Left lobe of liver (tissue), 2 donors: ENCODE measurements around the gene ZFAND3. TPM values are rescaled to one million over a fixed set of nuclear protein-coding genes. Genes with fewer than 3 reads are reported as not detected.
A peak's percentile ranks its signal among the peaks of the same experiment; 100 is the strongest.

ENCODE experiments used
- ATAC-seq: fragments of 200-7000 bp; cut with Tn5 transposase; one replicate; pipeline ENCODE4 v1.9.1; 2020; ENCODE audit warnings: mild to moderate bottlenecking, moderate library complexity
- DNase-seq: peaks from one replicate; pipeline ENCODE4 v3.0.0-alpha.2; 2020; ENCODE audit warnings: low spot score
- total RNA-seq: library from RNA; stranded (reverse); gene quantifications from one replicate; pipeline ENCODE4 v1.2.1, GENCODE V29; 2021
- donor health status: DM: no; HTN: no; CAD: no; lungs with moderate emphysema.
- donor health status: DM: no; HTN: yes; CAD: no.

ZFAND3 gene
- total RNA-seq, 1 donor from 2014 or later: 41.0 TPM

DNA sequence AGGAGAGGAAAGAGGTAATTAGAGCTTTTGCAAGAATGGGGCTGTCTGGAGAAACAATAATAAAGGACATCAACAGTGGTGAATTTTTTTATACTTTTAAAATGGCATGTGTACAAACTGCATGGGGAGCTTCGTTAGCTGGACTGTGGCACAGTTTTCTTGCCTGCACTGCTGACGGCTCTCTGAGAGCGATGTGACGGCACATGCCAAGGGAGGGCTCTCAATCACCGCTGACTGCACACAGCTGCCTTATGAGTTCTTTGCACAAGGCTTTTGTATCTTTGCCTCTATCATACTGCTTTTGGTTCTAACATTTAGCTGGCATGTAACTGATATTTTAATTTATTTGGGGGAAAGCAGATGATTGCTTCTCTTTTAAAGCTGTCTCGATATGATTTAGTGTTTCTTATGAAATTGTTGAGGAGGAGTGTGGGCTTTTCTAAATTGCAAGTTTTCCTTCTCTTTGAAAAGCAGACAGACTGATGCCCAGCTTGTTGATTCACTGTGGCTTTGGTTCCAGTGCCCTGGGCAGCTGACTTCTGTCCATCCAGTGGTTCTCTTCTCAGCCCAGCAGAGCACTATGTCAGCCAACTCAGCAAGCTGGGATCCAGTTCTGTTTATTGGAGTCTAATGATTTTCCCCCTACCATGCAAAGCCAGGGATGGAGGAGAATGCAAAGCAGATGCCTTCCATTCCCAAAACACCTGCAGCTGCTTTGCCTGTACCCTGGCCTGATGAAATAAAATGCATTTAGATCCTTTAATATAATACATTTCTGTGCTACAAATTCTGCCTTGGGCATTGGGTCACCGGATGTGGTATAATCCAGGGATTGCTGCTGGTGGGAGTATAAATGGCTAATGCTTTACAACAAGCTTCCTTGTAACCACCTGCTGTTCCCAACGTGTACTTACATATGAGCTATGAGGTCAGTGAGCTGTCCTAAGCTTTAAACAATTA lies 323.9 kb downstream of the ZFAND3 start:
- no peak for DNase-seq
- no peak for ATAC-seq

DNA sequence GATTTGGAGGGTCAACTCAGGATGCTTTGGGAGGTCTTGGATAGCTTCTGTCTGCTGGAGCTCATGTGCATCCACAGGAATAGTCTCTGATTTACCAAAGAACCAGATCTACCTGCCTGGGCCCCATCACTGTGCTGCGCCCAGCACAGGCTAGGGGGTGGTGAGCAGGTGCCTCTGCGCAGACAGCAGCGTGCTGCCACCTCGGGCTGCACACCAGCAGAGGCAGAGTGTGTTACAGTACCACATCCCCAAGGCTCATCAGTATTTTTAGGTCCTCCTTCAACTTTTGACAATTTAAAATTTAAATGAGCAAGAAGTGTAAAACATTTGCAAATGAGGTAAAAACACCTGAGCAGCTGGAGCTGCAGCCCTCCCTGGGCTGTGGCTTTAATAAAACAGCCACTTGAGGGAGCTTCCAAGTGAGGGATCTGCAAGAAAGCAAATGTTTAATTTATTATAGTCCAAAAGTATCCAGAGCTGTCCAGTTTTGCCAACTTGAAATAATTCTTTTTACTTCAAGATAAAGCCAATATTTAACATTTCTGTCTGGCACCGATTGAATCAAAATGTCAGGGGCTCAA lies 324.9 kb downstream of the ZFAND3 start:
- DNase-seq: no peak
- no peak for ATAC-seq

DNA sequence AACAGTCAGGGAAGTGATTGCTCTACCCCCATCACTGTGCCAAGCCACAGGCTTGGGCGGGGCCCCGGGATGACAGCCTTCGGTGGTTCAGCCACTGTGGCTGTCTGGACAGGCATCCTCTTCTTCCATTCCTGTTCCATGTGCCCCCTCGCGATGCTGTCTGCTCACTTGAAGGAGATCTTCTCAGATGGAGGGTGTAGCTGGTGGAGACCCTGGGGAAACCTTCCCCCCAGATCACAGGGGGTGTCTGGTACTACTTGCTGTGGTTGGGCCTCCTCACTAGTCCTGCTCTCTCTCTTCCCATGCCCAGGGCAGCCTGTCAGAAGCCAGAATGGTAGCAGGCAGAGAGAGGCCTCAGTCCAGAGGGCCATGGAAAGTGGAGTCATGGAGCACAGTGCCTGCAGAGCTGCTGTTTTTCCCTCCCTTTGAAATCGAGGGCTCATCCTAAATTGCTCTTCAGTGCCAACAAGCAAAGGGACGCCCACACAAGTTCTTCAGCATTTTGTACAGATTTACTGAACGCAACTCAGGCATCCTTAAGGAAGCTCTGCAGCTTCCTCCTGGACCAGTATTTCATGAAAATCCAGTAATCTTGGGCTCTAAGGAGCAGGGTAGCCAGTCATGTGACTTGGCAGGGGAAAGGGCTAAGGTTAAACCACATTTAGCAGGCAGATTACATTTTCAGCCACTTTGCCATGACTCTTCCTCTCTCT lies 326.6 kb downstream of the ZFAND3 start:
- DNase-seq (peak; percentile 36), ATAC-seq (peak; percentile 10)

DNA sequence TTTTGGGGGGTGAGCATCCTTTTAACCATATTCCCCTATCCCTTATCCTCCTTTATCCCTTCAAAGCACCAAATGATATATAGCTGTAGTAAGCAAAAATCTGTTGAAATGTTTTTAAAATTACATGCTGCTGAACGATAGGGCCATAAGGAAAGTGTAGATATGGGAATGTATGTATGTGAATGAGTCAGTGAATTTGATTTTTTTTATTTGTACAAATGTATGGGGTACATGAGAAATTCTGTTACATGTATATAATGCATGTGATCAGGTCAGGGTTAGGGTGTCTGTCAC lies 327.2 kb downstream of the ZFAND3 start:
- DNase-seq (no peak), ATAC-seq (no peak)

DNA sequence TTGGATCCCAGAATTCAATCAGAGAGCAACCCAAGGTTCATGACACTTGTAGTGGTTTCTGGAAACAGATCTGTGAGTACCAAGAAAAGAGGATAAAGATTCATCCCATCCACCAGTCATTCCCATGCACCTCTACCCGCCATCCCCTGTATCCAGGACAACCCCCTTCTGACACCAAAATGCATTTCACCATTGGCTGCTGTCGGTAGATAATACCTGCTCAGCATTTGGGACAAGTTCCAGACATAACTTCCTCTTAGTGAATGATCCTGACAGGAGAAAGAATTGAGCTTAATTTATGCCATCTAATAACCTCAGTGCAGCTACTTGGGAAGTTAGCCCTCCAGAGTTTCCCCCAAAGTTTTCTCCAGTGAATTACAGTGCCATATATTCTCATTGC lies 329.1 kb downstream of the ZFAND3 start:
- DNase-seq (no peak), ATAC-seq (no peak)

DNA sequence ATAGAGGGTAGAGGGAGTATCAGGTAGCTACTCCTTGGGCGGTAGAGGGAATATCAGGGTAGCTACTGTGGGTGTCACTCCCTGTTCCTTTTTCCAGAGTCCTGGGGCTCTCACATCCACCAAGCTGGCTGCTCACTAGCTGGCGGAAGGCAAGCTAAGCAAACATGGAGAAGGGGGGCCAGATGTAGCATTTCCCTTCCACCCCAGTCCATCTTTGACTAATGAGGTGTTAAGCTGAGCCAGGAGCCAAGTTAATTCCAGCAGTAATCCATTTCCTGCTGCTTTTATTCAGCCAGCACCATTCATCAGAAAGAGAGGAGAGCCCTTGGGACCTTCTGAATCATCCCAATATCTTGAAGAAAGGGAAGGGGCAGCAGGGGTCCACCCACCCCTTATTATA lies 330.0 kb downstream of the ZFAND3 start:
- no peak for DNase-seq
- no peak for ATAC-seq

DNA sequence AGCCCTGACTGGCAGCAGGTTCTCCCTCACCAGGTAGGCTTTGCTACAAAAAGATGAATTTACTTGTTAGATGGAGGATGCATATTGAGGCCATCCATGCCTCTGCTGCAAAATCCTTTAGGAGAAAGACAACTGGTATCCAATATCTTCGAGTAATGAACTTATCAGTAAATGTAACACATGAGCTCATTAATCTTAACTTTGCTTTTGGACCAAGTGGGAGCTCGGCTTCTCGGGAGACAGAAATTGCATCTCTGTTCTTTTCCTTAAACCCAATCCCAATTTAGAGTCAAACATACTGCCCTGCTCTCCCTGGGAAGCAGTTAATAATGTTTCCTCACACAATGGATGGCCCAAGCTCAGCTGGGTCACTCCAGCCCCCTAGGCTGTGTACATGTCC lies 330.5 kb downstream of the ZFAND3 start:
- DNase-seq: no peak
- no peak for ATAC-seq

DNA sequence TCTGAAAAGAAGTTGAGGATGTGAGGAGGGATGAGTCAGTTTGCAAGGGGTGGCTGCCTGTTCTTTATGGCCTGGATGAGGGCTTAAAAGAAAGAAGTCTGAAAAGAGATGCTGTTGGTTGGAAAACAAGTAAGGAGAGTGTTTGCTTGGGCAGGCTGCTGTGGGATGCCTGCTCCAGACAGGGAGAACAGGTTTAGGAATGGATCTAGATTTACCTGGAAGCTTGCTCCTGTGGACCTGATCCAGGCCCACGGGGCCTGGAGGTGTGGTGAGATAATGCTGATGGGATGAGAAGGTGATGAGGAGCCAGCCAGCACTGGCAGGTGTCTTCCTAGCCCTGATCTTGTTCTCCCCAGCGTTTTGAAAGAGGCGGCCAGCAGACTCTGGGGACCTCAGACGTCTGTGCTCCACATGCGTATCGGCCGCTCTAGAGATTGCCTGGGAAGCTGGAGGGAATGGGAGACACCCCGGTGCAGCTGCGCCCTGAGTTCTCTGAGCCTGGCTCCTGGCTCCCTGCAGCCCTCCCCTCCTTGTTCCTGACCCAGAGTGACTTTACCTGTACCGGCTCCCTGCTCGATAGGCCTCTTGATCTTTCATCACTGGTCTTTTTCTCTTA lies 331.3 kb downstream of the ZFAND3 start:
- ATAC-seq: no peak
- DNase-seq: peak; percentile 31

DNA sequence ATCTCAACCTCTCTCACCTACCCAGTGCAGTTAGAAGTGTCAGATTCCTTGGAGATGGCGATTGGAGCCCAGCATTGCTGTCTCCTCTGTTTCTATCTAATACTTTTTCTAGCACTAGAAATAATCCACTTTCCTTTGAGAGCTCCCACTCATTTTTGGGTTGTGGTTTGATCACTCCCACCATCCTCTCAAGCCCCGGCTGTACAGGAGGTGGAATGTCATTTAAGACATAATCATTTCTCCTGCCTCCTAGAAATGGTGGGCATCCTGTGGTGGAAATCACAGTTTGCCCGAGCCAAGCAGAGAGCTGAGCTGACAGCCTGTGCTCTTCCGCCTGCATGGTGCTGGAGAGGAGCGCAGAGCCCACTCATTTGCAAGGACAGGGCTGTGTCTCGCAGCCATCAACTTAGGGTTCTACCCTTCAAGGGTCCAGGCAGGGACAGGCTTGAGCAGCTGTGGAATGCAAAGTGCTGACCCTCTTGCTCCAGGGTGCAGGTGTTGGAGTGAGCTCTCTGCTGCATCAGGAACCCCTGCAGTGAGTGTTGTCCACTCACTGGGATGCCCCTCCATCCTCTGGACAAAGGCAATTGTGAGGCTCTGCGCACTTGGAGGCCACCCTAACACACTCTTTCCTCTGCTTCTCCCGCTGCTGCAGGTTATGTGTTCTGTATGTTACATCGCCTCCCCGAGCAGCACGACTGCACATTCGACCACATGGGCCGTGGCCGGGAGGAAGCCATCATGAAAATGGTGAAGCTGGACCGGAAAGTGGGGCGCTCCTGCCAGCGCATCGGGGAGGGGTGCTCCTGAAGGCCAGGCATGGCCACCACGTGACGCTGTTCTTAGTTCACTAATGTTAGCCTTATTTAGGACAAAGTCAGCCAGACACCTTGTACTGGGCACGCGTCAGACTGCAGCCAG lies 332.3 kb downstream of the ZFAND3 start:
- DNase-seq (no peak), ATAC-seq (no peak)

DNA sequence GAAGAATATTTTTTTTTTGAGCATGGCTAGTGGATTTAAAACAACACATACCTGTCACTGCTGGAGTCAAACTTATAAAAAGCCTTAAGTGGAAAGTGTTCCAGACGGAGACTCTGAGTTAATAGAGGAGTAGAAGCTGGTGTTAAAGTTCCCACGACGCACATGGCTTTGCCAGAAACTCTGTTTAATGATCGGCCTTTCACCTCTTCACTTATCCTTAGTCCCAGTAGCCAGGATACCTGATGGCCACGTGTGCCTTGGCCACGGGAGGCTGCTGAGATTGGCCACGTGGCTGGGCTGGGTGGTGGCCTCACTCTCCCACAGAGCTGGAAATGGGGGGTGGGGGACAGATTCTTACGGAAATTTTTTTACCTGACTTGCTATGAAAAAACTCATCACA lies 333.1 kb downstream of the ZFAND3 start:
- no peak for ATAC-seq
- no peak for DNase-seq

DNA sequence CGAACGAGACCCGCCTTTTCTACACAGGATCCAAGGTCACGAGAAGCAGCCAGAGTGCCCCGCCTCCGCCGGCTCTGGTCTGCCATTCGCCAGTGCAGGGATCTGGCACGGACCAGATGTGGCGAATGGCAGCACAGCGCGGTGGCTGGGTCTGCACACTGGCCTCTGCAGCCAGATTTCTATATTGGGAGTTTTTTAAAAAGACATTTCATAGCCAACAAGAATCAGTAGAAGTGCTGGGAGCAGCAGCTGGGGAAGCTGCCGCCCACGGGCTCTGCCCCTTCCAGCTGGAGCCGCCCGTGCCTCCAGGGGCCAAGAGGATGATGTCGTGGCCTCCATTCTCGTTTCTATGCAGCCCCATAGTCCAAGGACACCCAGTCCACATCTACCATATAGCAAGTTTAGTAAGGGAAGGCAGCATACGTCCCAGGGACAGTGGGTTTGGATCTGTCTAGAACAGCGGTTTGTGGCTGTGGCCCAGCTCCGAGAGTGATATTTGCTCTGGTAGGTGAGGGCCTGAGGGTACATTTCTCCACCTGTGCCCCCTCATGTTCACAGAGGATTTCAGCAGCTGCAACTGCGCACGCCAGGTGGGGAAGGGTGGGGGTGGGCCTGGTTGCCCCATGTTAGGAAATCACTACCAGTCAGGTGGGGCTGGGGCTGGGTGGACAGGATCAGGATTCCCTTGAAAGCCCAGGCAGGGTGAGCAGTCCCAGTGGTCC lies 333.7 kb downstream of the ZFAND3 start:
- DNase-seq (no peak), ATAC-seq (no peak)

DNA sequence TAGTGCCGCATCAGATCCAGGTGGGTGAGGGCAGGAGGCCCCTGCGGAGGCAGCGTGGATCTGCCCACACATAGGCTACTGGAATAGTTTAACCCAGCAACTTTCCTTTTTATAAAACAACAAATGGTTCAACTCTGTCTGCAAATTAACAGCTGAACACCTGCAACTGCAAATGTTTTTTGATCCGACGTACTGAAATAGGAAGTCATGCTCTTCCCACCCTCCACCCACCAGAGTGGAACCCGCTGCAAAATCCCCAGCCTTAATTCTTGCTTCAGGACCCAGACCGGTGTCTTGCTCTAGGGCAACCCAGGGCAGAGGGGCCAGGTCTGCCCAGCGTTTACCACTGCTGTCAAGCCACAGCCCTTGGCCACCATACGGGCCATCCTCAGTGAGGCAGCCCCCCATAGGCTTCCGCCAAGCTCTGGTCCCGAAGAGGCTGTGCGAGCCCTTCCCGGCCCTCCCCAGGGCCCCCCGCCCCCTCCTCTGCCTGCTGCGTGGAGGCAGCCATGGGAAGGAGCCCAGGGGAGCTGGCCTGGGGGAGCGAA lies 334.3 kb downstream of the ZFAND3 start:
- ATAC-seq (no peak), DNase-seq (no peak)

DNA sequence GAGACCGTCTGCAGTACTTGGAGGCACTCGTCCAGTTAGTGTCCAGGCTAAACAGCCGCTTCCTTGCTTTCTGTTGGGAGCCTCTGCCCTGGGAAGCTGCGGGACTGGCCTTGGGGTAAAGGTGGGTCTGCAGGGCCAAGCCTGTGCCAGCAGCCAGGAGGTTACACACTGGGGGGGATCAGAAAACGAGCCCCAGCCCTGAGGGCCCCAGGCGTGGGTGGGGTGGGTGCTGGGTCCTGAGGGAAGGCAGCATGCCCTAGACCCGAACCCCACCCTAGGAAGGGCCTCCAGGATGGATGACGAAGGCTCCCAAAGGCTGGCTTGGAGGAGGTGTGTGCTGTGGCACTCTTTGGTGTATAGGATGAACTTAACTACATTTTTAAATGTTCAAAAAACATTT lies 335.2 kb downstream of the ZFAND3 start:
- no peak for ATAC-seq
- DNase-seq: no peak

DNA sequence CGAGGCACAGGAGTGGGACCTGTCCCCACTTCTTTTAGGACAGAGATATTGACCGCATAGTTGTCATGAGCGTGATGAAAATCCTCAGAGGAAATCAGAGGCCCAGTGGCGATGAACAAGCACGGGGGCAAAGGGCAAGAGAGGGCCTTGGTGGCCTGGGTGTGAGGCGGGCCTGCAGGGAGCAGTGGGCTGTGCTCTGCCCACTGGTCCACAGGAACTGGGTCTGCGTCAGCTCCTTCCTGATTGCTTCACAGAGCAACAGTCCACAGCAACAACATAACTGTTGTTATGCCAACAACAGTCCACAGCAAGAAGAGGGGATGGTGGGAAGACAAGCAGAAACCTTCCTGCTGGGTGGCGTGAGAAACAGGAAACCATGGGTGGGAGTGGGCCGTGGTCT lies 335.6 kb downstream of the ZFAND3 start:
- peak; percentile 26 for ATAC-seq
- DNase-seq: no peak

DNA sequence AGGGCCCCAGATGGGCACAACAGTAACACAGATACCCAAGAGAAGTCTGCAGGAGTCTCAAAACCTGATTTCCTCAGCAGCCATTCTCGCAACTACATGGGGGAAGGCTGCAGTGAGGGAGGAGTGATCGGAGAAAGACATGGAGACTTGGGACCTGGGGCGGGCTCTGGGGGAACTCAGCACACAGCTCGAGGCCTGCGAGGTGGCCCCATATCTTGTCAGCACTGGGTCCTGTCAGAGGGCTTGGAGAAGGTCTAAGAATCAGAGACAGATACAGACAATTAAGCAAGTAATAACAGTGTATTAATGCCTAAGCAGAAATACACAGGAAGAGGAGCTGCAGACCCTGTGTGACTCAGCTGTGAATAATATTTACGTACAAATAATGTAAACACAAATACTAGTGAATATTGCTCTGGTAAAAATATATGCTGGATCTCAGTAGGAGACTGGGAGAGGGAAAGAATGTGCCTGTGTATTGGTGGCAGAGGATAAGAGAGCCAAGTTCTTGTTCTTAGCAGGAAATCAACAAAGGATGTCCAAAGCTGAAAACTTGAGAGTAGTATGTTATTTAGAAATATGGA lies 336.2 kb downstream of the ZFAND3 start:
- ATAC-seq (no peak), DNase-seq (no peak)

DNA sequence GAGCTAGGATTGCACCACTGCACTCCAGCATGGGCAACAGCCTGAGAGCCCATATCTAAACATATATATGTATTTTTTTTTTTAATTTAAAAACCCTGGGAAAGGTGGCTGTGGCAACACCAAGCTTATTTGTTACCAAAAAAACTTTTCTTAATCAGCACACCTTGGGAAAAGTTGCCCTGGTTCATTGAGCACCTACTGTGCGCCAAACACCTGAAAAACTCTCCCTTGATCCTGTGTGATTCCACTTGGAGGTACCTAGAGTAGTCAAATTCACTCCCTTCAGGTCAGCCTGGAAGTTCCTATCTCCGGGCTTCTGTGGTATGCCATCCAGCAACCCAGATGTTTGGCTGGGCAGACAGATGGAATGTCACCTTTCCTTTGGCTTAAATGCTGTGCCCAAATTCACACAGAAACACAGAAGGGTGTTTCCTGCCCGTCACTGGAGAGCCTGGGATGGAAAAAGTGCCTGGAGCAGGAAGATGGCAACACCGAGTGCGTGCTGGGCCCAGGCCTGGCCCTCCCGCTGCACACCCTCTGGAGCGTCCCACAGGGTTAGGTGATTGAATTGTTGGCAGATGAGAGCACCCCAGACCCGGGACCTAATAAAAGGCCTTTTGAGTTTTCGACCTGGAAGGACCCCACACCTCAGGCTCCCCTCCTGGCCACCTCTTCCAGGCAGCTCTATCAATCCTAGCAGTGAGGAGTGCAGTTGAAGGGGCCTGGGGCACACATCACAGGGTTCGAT lies 337.5 kb downstream of the ZFAND3 start:
- ATAC-seq (no peak), DNase-seq (no peak)

DNA sequence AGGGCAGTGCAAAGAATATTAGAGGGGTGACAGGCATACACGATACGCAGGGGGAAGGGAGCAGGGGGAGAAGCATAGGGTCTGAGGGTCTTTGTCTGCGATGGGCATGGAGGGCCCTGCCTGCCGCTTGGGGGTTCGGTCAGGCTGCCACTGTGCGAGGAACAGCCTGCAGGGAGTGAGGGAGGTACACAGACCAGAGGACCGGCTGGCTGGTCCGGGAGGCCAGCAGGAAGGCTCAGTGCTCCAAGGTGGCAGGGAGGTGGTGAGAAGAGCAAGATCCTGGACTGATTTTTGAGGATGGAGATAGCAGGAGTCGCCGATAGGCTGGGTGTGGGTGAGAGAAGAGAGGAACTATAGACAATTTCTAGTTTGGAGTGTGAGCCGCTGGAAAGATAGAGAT lies 338.4 kb downstream of the ZFAND3 start:
- DNase-seq (no peak), ATAC-seq (no peak)

DNA sequence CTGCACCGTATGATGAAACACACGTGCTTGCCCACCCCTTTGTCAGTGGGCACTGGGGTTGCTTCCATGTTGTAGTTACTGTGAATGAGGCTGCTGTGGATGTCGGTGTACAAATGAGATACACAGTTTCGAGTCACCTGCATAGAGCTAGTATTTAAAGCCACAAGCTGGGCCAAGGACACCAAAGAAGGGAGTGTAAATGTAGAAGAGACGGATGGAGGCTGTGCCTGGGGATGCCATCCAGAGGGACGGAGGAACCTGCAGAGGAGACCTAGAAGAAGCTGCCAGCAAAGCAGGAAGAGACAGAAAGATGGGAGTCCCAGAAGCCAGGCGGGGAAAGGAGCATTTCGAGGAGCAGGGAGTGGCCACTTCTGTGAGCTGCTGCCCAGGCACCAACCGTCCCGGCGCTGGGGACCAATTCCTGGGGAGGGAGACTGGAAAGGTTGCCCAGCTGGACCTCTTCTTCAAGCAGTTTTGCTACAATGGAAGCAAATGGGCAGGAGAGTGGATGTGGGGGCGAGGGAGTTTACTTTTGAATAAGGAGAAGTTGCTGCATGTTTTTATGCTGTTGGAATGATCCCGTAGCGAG lies 339.3 kb downstream of the ZFAND3 start:
- ATAC-seq (no peak), DNase-seq (no peak)
